PC-9 (cell line): Measurements from ENCODE around the gene PALD1. TPM values are rescaled to one million over a fixed set of nuclear protein-coding genes. Genes with fewer than 3 reads are reported as not detected.
A peak's percentile ranks its signal among the peaks of the same experiment; 100 is the strongest.

Source experiments
- BruUV-seq: library from RNA; stranded (reverse); fragments of 400-500 nt; replicated peaks from 2 replicates; lab custom pipeline; 2021; lab: Mats Ljungman, UMichigan
- CTCF ChIA-PET: fragments of 300-600 bp; sonication (Branson Sonifier 250); formaldehyde crosslinking; loops from one replicate; lab custom pipeline; 2022; ENCODE audit warnings: antibody characterized with exemption; lab: Charles Lee
- POLR2A ChIA-PET: fragments of 300-600 bp; sonication (Branson Sonifier 250); formaldehyde crosslinking; loops from one replicate; lab custom pipeline; 2022; ENCODE audit warnings: antibody characterized with exemption; ENCODE audit not compliant: unreplicated experiment; lab: Charles Lee
- DNase-seq, 2 experiments: peaks; one replicate each; pipeline versions ENCODE4 v3.0.0 to v3.0.0-alpha.2; 2015 to 2022; ENCODE audit warnings: mixed read lengths in 1 of 2
- H2AFZ ChIP-seq: fragments of 200-600 bp; sonication (generic); 2 replicates; pipeline ENCODE4 v1.8.1; 2017; ENCODE audit warnings: antibody characterized with exemption
- H3F3A ChIP-seq: fragments of 200-600 bp; sonication (generic); 2 replicates; pipeline ENCODE4 v1.8.1; 2017; ENCODE audit warnings: antibody characterized with exemption, mild to moderate bottlenecking, low read depth; ENCODE audit not compliant: insufficient read depth
- H3K27ac ChIP-seq: fragments of 200-600 bp; sonication (generic); 2 replicates; pipeline ENCODE4 v1.6.1; 2016; ENCODE audit warnings: mixed run types
- H3K27me3 ChIP-seq: fragments of 200-600 bp; sonication (generic); 2 replicates; pipeline ENCODE4 v1.6.1; 2016; ENCODE audit warnings: low read depth, mixed run types; ENCODE audit not compliant: insufficient read depth
- H3K36me3 ChIP-seq: fragments of 200-600 bp; sonication (generic); 2 replicates; pipeline ENCODE4 v1.6.1; 2016; ENCODE audit warnings: low read depth, mixed run types
- H3K4me1 ChIP-seq: fragments of 200-600 bp; sonication (generic); replicated peaks from 2 replicates; pipeline ENCODE4 v1.6.1; 2016; ENCODE audit warnings: mixed run types; ENCODE audit not compliant: insufficient read depth
- H3K4me2 ChIP-seq: fragments of 200-600 bp; sonication (generic); 2 replicates; pipeline ENCODE4 v1.6.1; 2017; ENCODE audit warnings: mixed run types
- H3K4me3 ChIP-seq: fragments of 200-600 bp; sonication (generic); 2 replicates; pipeline ENCODE4 v1.6.1; 2016; ENCODE audit warnings: mixed run types
- H3K79me2 ChIP-seq: fragments of 200-600 bp; sonication (generic); 2 replicates; pipeline ENCODE4 v1.6.1; 2017; ENCODE audit warnings: low read depth, mixed run types
- H3K9me2 ChIP-seq: fragments of 200-600 bp; sonication (generic); 2 replicates; pipeline ENCODE4 v1.8.1; 2017; ENCODE audit warnings: mild to moderate bottlenecking; ENCODE audit not compliant: insufficient read depth
- H3K9me3 ChIP-seq: fragments of 200-600 bp; sonication (generic); 2 replicates; pipeline ENCODE4 v1.8.1; 2016; ENCODE audit warnings: low read depth; ENCODE audit not compliant: insufficient read depth
- H4K20me1 ChIP-seq: fragments of 200-600 bp; sonication (generic); 2 replicates; pipeline ENCODE4 v1.8.1; 2017; ENCODE audit not compliant: insufficient read depth
- EZH2 ChIP-seq: fragments of 200-600 bp; sonication (generic); IDR thresholded peaks from 2 replicates; pipeline ENCODE4 v1.8.0; 2017; ENCODE audit warnings: antibody characterized with exemption, low read depth
- intact Hi-C: fragments of 100-400 bp; cut with micrococcal nuclease; formaldehyde crosslinking; loops from one replicate; pipeline ENCODE4 v1.10.0; 2022; ENCODE audit not compliant: unreplicated experiment
- total RNA-seq: library from RNA; stranded (reverse); gene quantifications from 2 replicates; pipeline ENCODE4 v1.2.3, GENCODE V29; 2021
- TF ChIP-seq, protein P1 (sequence below): fragments of 200-600 bp; sonication (generic); conservative IDR thresholded peaks from 2 replicates; pipeline ENCODE4 v1.6.1; 2017; ENCODE audit warnings: mixed run types, antibody characterized with exemption, mild to moderate bottlenecking, moderate library complexity

Gene PALD1
- total RNA-seq, 1 experiment from 2014 or later: 5.2 TPM

DNA sequence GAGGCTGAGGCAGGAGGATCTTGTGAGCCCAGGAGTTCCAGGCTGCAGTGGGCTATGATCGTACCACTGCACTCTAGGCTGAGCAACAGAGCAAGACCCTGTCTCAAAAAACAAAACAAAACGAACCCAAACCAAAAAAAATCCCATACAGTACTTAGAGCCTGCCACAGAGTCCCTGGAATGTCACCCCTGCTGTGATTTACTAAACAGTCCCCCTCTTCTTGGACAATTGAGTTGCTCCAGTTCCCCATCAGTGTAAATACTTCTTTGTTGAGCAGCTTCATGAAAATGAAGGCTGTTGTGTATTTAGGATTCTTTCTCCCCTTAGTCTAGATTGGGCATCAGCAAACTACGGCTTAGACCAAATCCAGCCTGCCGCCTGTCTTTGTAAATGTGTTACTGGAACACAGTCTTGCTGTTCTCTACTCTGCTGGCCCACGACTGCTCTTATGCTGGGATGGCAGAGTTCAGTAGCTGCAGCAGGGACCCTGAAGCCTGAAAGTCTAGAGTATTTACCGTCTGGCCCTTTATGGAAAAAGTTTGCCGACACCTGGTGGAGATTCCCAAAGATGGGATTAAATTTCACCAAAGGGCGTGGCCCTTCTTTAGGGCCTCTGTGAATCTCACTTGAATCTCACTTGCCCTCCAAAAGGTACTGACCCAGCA is 57.8 kb downstream of the PALD1 start:
- intact Hi-C loops: loop anchor here (5.0 to 10.0 kb wide), 2 partner anchors 59 to 312 kb away; partner anchors contain the start of gene PALD1
- H3K36me3 ChIP-seq: no peaks in the 10 kb centered on the region
- CTCF ChIA-PET: no interaction called here
- no peak for DNase-seq
- H3K4me2 ChIP-seq: no peak overlapping the region
- POLR2A ChIA-PET: no interaction called here
- BruUV-seq: no TSS peak
- H3K27me3 ChIP-seq: no peaks in the 10 kb centered on the region
- H3K9me3 ChIP-seq: no peaks in the 10 kb centered on the region
- TF ChIP-seq, protein P1, sequence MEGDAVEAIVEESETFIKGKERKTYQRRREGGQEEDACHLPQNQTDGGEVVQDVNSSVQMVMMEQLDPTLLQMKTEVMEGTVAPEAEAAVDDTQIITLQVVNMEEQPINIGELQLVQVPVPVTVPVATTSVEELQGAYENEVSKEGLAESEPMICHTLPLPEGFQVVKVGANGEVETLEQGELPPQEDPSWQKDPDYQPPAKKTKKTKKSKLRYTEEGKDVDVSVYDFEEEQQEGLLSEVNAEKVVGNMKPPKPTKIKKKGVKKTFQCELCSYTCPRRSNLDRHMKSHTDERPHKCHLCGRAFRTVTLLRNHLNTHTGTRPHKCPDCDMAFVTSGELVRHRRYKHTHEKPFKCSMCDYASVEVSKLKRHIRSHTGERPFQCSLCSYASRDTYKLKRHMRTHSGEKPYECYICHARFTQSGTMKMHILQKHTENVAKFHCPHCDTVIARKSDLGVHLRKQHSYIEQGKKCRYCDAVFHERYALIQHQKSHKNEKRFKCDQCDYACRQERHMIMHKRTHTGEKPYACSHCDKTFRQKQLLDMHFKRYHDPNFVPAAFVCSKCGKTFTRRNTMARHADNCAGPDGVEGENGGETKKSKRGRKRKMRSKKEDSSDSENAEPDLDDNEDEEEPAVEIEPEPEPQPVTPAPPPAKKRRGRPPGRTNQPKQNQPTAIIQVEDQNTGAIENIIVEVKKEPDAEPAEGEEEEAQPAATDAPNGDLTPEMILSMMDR: no peak
- no peak for TF ChIP-seq EZH2
- no peaks in the 10 kb centered on the region for H3F3A ChIP-seq
- H3K79me2 ChIP-seq: no peaks in the 10 kb centered on the region
- no peaks in the 10 kb centered on the region for H3K4me1 ChIP-seq
- H3K27ac ChIP-seq: no peak overlapping the region
- H3K9me2 ChIP-seq: no peaks in the 10 kb centered on the region
- H4K20me1 ChIP-seq: no peaks in the 10 kb centered on the region
- H2AFZ ChIP-seq: no peak overlapping the region
- no peak overlapping the region for H3K4me3 ChIP-seq

DNA sequence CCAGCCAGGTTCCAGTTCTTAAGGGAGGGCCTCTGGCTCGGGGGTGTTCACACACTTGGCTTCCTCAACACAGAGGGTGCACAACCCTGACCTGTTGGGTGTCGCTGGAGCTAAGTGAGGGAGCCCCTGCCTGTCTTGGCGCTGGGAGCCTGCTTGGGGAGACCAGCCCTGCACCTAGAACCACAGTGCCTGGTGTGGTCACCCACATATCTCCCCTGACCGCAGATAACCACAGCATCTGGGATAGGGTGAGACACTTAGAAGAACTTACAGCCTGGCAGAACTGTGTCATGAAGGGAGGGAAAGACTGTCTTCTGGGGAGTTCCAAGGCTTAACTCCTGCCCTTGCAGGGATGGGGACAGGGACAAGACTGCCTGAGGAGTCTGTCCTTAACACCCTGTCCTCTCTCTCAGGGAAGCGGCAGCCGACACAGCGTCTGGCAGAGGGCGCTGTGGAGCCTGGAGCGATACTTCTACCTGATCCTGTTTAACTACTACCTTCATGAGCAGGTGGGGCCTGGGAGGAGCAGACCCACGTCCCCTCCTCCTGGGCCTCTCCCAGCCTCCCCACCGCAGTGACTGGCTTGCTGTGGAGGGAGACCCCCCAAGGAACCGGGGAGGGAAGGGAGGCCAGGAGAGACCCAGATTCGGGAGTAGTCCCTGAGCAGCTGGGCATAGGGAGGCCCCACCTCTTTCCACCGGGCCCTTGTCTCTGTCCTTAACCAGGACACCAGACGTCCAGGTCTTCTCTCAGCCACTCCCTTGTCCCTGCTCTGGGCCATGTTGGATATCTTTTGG is 59.0 kb downstream of the PALD1 start:
- intact Hi-C loops: loop anchor here (1.0 to 10.0 kb wide), 3 partner anchors 60 to 313 kb away; partner anchors contain the start of gene PALD1
- no peaks in the 10 kb centered on the region for H3K9me3 ChIP-seq
- H3K27ac ChIP-seq: no peak overlapping the region
- H3K36me3 ChIP-seq: no peaks in the 10 kb centered on the region
- no peaks in the 10 kb centered on the region for H3K79me2 ChIP-seq
- H3K4me2 ChIP-seq: no peak overlapping the region
- CTCF ChIA-PET: interaction anchor here (0.6 kb wide), 2 partner anchors 244 to 311 kb away, joined by 4 read pairs; no protein-coding TSS in a partner anchor
- H2AFZ ChIP-seq: no peak overlapping the region
- H3K4me3 ChIP-seq: no peak overlapping the region
- no TSS peak for BruUV-seq
- TF ChIP-seq, protein P1: peak; percentile 73
- TF ChIP-seq EZH2: no peak
- no peaks in the 10 kb centered on the region for H3K4me1 ChIP-seq
- no peaks in the 10 kb centered on the region for H3F3A ChIP-seq
- no peaks in the 10 kb centered on the region for H3K9me2 ChIP-seq
- DNase-seq: peak in 1 of 2 experiments; percentile 61
- POLR2A ChIA-PET: no interaction called here
- no peaks in the 10 kb centered on the region for H3K27me3 ChIP-seq
- H4K20me1 ChIP-seq: no peaks in the 10 kb centered on the region

DNA sequence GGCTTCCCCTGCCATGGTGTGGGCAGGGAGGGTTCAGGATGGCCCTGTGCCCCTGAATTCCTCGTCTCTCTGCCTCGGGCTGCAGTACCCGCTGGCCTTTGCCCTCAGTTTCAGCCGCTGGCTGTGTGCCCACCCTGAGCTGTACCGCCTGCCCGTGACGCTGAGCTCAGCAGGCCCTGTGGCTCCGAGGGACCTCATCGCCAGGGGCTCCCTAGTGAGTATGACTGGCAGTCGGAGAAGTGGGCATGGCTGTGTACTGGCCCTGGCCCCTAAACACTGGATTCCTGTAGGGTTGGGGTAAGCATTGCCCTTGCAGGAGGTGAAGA is 59.6 kb downstream of the PALD1 start:
- no peak for TF ChIP-seq EZH2
- intact Hi-C loops: loop anchor here (5.0 to 10.0 kb wide), 2 partner anchors 61 to 313 kb away; partner anchors contain the start of gene PALD1
- H3K4me3 ChIP-seq: no peak overlapping the region
- H3K79me2 ChIP-seq: no peaks in the 10 kb centered on the region
- H3K36me3 ChIP-seq: no peaks in the 10 kb centered on the region
- H3K4me1 ChIP-seq: no peaks in the 10 kb centered on the region
- no peak overlapping the region for H3K27ac ChIP-seq
- no peak overlapping the region for H2AFZ ChIP-seq
- H3K9me3 ChIP-seq: no peaks in the 10 kb centered on the region
- no peaks in the 10 kb centered on the region for H3K27me3 ChIP-seq
- no peak overlapping the region for H3K4me2 ChIP-seq
- ChIA-PET POLR2A (no interaction called here), CTCF (interaction anchor here (0.7 kb wide), 1 partner anchor 77 kb away, joined by 3 read pairs; no protein-coding TSS in a partner anchor)
- no peak for DNase-seq
- no peaks in the 10 kb centered on the region for H3F3A ChIP-seq
- no TSS peak for BruUV-seq
- H3K9me2 ChIP-seq: no peaks in the 10 kb centered on the region
- H4K20me1 ChIP-seq: no peaks in the 10 kb centered on the region
